Activated CD8-positive, alpha-beta T cell treated with anti-CD3 and anti-CD28 coated beads for 36 hours (primary cell): Measurements from ENCODE around the gene RWDD4. TPM values are rescaled to one million over a fixed set of nuclear protein-coding genes. Genes with fewer than 3 reads are reported as not detected.
A peak's percentile ranks its signal among the peaks of the same experiment; 100 is the strongest.

Experiments used
- ATAC-seq: fragments of 200-7000 bp; cut with Tn5 transposase; one replicate; pipeline ENCODE4 v1.10.0; 2021; ENCODE audit warnings: mild to moderate bottlenecking, moderate library complexity
- CTCF ChIA-PET: fragments of 350-600 bp; sonication (Branson Sonifier 250); formaldehyde crosslinking; loops from one replicate; lab custom pipeline; 2021; ENCODE audit warnings: antibody characterized with exemption; lab: Charles Lee
- POLR2A ChIA-PET: fragments of 350-600 bp; sonication (Branson Sonifier 250); formaldehyde crosslinking; loops from one replicate; lab custom pipeline; 2021; ENCODE audit warnings: antibody characterized with exemption; lab: Charles Lee
- DNase-seq: peaks from one replicate; pipeline ENCODE4 v3.0.0-alpha.2; 2020
- H3K27ac Mint-ChIP-seq: one replicate; pipeline ENCODE4 v1.8.0; 2021; ENCODE audit warnings: mild to moderate bottlenecking, mixed read lengths
- H3K27me3 Mint-ChIP-seq: one replicate; pipeline ENCODE4 v1.8.0; 2021; ENCODE audit warnings: mixed read lengths
- H3K36me3 Mint-ChIP-seq: one replicate; pipeline ENCODE4 v1.8.0; 2021; ENCODE audit warnings: low read depth, mixed read lengths
- H3K4me1 Mint-ChIP-seq: one replicate; pipeline ENCODE4 v1.8.0; 2021; ENCODE audit warnings: low read depth, mixed read lengths
- H3K4me3 Mint-ChIP-seq: one replicate; pipeline ENCODE4 v1.8.0; 2021; ENCODE audit warnings: mild to moderate bottlenecking, moderate library complexity, mixed read lengths
- H3K9me3 Mint-ChIP-seq: one replicate; pipeline ENCODE4 v1.8.0; 2021; ENCODE audit warnings: mixed read lengths
- intact Hi-C: fragments of 100-400 bp; cut with micrococcal nuclease; formaldehyde crosslinking; loops from one replicate; pipeline ENCODE4 v1.10.0; 2022
- total RNA-seq, 2 experiments: library from RNA; stranded (reverse); gene quantifications; one replicate each; pipeline ENCODE4 v1.2.3, GENCODE V29; 2021
- TF ChIP-seq, protein P1 (sequence below): fragments of 200-600 bp; IDR thresholded peaks from one replicate; pipeline ENCODE4 v1.8.0; 2022; ENCODE audit warnings: antibody characterized with exemption, mild to moderate bottlenecking

The RWDD4 gene
- total RNA-seq, 2 experiments from 2014 or later: 19.4 to 20.9 TPM

- Mint-ChIP-seq H3K4me1 (peaks cover 5% of the 10 kb centered on the region), H3K4me3 (no peak overlapping the region), H3K36me3 (peaks cover 19% of the 10 kb centered on the region), H3K9me3 (no peaks in the 10 kb centered on the region), H3K27me3 (no peaks in the 10 kb centered on the region), H3K27ac (no peak overlapping the region)
- DNase-seq (no peak), ATAC-seq (no peak)
- TF ChIP-seq, protein P1, sequence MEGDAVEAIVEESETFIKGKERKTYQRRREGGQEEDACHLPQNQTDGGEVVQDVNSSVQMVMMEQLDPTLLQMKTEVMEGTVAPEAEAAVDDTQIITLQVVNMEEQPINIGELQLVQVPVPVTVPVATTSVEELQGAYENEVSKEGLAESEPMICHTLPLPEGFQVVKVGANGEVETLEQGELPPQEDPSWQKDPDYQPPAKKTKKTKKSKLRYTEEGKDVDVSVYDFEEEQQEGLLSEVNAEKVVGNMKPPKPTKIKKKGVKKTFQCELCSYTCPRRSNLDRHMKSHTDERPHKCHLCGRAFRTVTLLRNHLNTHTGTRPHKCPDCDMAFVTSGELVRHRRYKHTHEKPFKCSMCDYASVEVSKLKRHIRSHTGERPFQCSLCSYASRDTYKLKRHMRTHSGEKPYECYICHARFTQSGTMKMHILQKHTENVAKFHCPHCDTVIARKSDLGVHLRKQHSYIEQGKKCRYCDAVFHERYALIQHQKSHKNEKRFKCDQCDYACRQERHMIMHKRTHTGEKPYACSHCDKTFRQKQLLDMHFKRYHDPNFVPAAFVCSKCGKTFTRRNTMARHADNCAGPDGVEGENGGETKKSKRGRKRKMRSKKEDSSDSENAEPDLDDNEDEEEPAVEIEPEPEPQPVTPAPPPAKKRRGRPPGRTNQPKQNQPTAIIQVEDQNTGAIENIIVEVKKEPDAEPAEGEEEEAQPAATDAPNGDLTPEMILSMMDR: no peak
- POLR2A ChIA-PET: no interaction called here
- intact Hi-C loops: no loop called here
- CTCF ChIA-PET: interaction anchor here (1.5 kb wide), 1 partner anchor 24 kb away, joined by 3 read pairs; no protein-coding TSS in a partner anchor
Measured at GRCh38 chr4:183674153-183674552, 15.2 kb upstream of the RWDD4 start.

DNA sequence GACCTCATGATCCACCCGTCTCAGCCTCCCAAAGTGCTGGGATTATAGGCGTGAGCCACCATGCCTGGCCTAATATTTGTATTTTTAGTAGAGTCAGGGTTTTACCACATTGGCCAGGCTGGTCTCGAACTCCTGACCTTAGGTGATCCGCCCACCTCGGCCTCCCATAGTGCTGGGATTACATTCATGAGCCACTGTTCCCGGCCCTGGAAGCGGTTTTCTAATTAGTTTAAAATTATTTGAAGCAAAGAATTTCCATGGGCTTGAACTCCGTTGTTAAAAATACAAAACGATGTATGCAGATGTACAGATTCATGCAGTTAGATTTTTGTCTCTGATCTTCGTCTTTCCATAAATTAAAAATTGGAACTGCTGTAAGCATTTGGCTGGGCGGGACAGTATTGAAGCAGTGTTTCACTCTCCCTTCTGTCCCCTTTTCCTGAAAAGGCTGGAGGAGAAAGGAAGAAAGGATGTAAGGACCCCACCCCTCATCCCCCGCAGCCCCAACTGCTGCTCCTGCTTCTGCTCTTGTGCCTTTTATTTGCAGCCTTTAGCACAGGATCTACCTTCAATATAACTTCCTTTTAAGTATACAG is 12.1 kb upstream of the RWDD4 start:
- ATAC-seq (no peak), DNase-seq (no peak)
- Mint-ChIP-seq H3K4me1 (peaks cover 5% of the 10 kb centered on the region), H3K36me3 (peaks cover 27% of the 10 kb centered on the region), H3K27me3 (no peaks in the 10 kb centered on the region), H3K27ac (no peak overlapping the region), H3K4me3 (no peak overlapping the region), H3K9me3 (no peaks in the 10 kb centered on the region)
- TF ChIP-seq, protein P1: no peak
- ChIA-PET POLR2A (no interaction called here), CTCF (no interaction called here)
- intact Hi-C loops: no loop called here

DNA sequence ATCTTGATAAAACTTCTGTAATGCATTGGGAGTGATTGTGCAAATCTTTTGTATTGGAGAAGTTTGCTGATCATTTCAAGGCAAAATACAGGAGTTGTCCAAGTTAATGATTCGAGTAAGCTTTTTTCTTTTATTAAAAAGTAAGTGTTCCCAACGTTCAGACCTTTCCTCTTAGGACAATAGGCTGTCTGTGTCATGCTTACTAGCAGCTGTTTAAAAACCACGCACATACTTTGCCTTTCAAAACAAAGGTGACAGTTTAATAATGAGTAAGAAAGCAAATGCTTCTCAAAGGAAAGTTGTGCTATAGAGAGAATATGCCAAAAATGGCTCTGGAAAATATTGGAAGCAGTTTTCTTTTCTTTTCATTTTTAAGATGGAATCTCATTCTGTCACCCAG is 11.3 kb upstream of the RWDD4 start:
- intact Hi-C loops: no loop called here
- DNase-seq: no peak
- H3K9me3 Mint-ChIP-seq: no peaks in the 10 kb centered on the region
- ATAC-seq: no peak
- CTCF ChIA-PET: no interaction called here
- H3K27me3 Mint-ChIP-seq: no peaks in the 10 kb centered on the region
- no peak overlapping the region for H3K27ac Mint-ChIP-seq
- H3K4me1 Mint-ChIP-seq: peaks cover 8% of the 10 kb centered on the region
- H3K4me3 Mint-ChIP-seq: no peak overlapping the region
- POLR2A ChIA-PET: interaction anchor here (2.1 kb wide), 1 partner anchor 9 kb away, joined by 5 read pairs; no protein-coding TSS in a partner anchor
- TF ChIP-seq, protein P1: no peak
- peaks cover 29% of the 10 kb centered on the region for H3K36me3 Mint-ChIP-seq

- ChIA-PET CTCF (interaction anchor here (1.8 kb wide), 1 partner anchor 19 kb away, joined by 4 read pairs; no protein-coding TSS in a partner anchor), POLR2A (no interaction called here)
- Mint-ChIP-seq H3K27me3 (no peaks in the 10 kb centered on the region), H3K4me3 (no peak overlapping the region), H3K27ac (no peak overlapping the region), H3K36me3 (peaks cover 33% of the 10 kb centered on the region), H3K4me1 (peaks cover 13% of the 10 kb centered on the region), H3K9me3 (no peaks in the 10 kb centered on the region)
- TF ChIP-seq, protein P1: no peak
- ATAC-seq (no peak), DNase-seq (no peak)
- intact Hi-C loops: no loop called here
Measured at GRCh38 chr4:183666088-183666487, 7.1 kb upstream of the RWDD4 start.

DNA sequence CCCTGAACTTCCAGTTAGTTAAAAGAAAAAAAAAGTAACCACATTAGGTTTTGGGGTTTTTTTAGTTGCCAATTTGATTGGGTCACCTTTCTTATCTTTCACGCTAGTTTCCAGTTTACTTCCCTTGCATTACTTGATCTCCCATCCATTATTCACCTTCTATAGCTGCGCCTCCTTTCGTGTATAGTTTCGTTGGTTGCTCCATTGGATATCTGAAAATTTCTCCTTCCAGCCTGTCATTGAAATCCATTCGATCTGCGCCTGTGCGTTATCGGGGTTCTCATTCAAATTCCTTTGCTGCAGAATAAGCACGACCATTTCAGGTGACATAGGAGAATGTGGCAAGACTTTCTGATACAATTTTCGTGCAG is 872 bp upstream of the RWDD4 start:
- no peaks in the 10 kb centered on the region for H3K9me3 Mint-ChIP-seq
- DNase-seq (no peak), ATAC-seq (no peak)
- intact Hi-C loops: loop anchor here (10.0 kb wide), 1 partner anchor 155 kb away; the partner anchor contains the start of gene ING2
- TF ChIP-seq, protein P1: no peak
- CTCF ChIA-PET: interaction anchor here (1.3 kb wide), 1 partner anchor 33 kb away, joined by 3 read pairs; no protein-coding TSS in a partner anchor
- H3K4me1 Mint-ChIP-seq: peaks cover 38% of the 10 kb centered on the region
- POLR2A ChIA-PET: interaction anchor here (0.6 to 2.1 kb wide), 6 partner anchors 13 to 216 kb away, joined by 3 to 9 read pairs (median 4); partner anchors contain the start of gene CDKN2AIP
- H3K27me3 Mint-ChIP-seq: no peaks in the 10 kb centered on the region
- peak overlapping the region; percentile 92 for H3K27ac Mint-ChIP-seq
- peaks cover 16% of the 10 kb centered on the region for H3K36me3 Mint-ChIP-seq
- peak overlapping the region; percentile 85 for H3K4me3 Mint-ChIP-seq
